DND-41 (cell line): ENCODE measurements around the gene SEC16A.

ENCODE experiments used
- ATAC-seq: fragments of 200-7000 bp; cut with Tn5 transposase; 3 replicates; pipeline ENCODE4 v1.9.1; 2021; ENCODE audit warnings: low read depth; ENCODE audit not compliant: insufficient read depth
- DNase-seq: peaks from one replicate; pipeline ENCODE4 v3.0.0-alpha.2; 2020
- H2AFZ ChIP-seq: 2 replicates; pipeline ENCODE4 v1.6.0; 2012; ENCODE audit warnings: low read depth, low read length
- H3K27ac ChIP-seq: 2 replicates; pipeline ENCODE4 v1.5.1; 2012; ENCODE audit warnings: low read length, inconsistent platforms
- H3K27me3 ChIP-seq: fragments of 200-600 bp; sonication (generic); 2 replicates; pipeline ENCODE4 v1.6.0; 2012; ENCODE audit warnings: low read length, mild to moderate bottlenecking, inconsistent platforms; ENCODE audit not compliant: insufficient read depth, poor library complexity
- H3K36me3 ChIP-seq: 2 replicates; pipeline ENCODE4 v1.5.1; 2012; ENCODE audit warnings: low read length, inconsistent platforms; ENCODE audit not compliant: insufficient read depth
- H3K4me1 ChIP-seq: 2 replicates; pipeline ENCODE4 v1.5.1; 2012; ENCODE audit warnings: mild to moderate bottlenecking, low read length; ENCODE audit not compliant: insufficient read depth
- H3K4me2 ChIP-seq: 2 replicates; pipeline ENCODE4 v1.6.0; 2012; ENCODE audit warnings: mild to moderate bottlenecking, moderate library complexity, low read length, inconsistent platforms; ENCODE audit not compliant: insufficient read depth
- H3K4me3 ChIP-seq, 2 experiments: fragments of 200-600 bp in 1 of 2; shearing (Covaris generic) in 1 of 2; 2 replicates each; pipeline ENCODE4 v1.5.1; 2012 to 2016; ENCODE audit warnings: inconsistent platforms in 2 of 2, low read length in 2 of 2, mild to moderate bottlenecking in 2 of 2, low read depth in 1 of 2, moderate library complexity in 1 of 2
- H3K79me2 ChIP-seq: 2 replicates; pipeline ENCODE4 v1.6.0; 2012; ENCODE audit warnings: low read length, inconsistent platforms; ENCODE audit not compliant: insufficient read depth
- H3K9ac ChIP-seq: 2 replicates; pipeline ENCODE4 v1.6.0; 2012; ENCODE audit warnings: low read depth, mild to moderate bottlenecking, inconsistent platforms, low read length, moderate library complexity
- H3K9me3 ChIP-seq: 2 replicates; pipeline ENCODE4 v1.5.1; 2012; ENCODE audit warnings: low read length, moderate library complexity, mild to moderate bottlenecking, inconsistent platforms; ENCODE audit not compliant: insufficient read depth, severe bottlenecking
- H4K20me1 ChIP-seq: 2 replicates; pipeline ENCODE4 v1.6.0; 2012; ENCODE audit warnings: low read length; ENCODE audit not compliant: insufficient read depth
- EZH2 ChIP-seq: IDR thresholded peaks from 3 replicates; pipeline ENCODE4 v1.6.1; 2012; ENCODE audit warnings: borderline replicate concordance, low read depth, mild to moderate bottlenecking, moderate library complexity, low read length, inconsistent platforms; ENCODE audit not compliant: severe bottlenecking
- TF ChIP-seq, protein P1 (sequence below): IDR thresholded peaks from 2 replicates; pipeline ENCODE4 v1.5.1; 2012; ENCODE audit warnings: borderline replicate concordance, low read length, moderate library complexity, mild to moderate bottlenecking; ENCODE audit not compliant: poor library complexity, severe bottlenecking; ENCODE audit errors: extremely low read depth

SEC16A gene

DNA sequence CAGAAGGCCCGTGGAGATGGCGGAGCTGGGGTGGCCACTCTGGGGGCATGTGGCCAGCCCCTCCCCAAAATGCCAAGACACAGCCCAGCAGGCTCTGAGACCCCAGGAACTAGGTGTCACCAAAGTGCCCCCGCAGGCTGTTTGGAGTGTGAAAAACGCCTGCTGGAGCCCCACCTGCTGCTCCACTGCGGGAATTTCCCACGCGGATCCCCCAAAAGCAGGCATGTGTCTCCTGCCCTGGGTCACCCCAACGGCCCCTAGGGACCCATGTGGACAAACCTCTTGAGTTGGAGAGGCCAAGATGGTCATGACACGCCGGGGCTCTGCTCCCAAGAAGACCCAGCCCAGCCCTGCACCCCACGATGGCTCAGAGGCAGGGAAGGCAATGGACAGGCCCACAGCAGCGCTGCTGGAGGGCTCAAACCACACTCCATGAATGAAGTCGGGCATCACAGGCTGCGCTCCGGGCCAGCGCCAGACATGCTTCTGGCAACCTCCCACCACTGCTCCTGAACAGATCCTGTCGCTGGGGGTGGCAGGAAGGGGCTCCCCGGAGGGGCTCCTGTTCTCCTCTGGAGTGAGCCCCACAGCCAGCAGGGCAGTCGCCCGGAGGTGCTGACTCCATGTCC, 47.7 kb upstream of the SEC16A start:
- peaks cover 95% of the 10 kb centered on the region for H4K20me1 ChIP-seq
- TF ChIP-seq, protein P1, sequence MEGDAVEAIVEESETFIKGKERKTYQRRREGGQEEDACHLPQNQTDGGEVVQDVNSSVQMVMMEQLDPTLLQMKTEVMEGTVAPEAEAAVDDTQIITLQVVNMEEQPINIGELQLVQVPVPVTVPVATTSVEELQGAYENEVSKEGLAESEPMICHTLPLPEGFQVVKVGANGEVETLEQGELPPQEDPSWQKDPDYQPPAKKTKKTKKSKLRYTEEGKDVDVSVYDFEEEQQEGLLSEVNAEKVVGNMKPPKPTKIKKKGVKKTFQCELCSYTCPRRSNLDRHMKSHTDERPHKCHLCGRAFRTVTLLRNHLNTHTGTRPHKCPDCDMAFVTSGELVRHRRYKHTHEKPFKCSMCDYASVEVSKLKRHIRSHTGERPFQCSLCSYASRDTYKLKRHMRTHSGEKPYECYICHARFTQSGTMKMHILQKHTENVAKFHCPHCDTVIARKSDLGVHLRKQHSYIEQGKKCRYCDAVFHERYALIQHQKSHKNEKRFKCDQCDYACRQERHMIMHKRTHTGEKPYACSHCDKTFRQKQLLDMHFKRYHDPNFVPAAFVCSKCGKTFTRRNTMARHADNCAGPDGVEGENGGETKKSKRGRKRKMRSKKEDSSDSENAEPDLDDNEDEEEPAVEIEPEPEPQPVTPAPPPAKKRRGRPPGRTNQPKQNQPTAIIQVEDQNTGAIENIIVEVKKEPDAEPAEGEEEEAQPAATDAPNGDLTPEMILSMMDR, result no peak
- TF ChIP-seq EZH2, result no peak
- H3K9ac ChIP-seq, result no peak overlapping the region
- no peak overlapping the region; the same call in 1 of the 2 replicates for H3K27ac ChIP-seq
- no peaks in the 10 kb centered on the region for H3K9me3 ChIP-seq
- no peak overlapping the region for H3K4me2 ChIP-seq
- H3K27me3 ChIP-seq, result no peaks in the 10 kb centered on the region
- peaks cover 99% of the 10 kb centered on the region for H3K79me2 ChIP-seq
- no peak overlapping the region for H3K4me3 ChIP-seq
- H3K36me3 ChIP-seq, result peaks cover 85% of the 10 kb centered on the region
- no peak overlapping the region for H2AFZ ChIP-seq
- ATAC-seq, result no peak
- DNase-seq, result no peak
- H3K4me1 ChIP-seq, result peaks cover 39% of the 10 kb centered on the region

DNA sequence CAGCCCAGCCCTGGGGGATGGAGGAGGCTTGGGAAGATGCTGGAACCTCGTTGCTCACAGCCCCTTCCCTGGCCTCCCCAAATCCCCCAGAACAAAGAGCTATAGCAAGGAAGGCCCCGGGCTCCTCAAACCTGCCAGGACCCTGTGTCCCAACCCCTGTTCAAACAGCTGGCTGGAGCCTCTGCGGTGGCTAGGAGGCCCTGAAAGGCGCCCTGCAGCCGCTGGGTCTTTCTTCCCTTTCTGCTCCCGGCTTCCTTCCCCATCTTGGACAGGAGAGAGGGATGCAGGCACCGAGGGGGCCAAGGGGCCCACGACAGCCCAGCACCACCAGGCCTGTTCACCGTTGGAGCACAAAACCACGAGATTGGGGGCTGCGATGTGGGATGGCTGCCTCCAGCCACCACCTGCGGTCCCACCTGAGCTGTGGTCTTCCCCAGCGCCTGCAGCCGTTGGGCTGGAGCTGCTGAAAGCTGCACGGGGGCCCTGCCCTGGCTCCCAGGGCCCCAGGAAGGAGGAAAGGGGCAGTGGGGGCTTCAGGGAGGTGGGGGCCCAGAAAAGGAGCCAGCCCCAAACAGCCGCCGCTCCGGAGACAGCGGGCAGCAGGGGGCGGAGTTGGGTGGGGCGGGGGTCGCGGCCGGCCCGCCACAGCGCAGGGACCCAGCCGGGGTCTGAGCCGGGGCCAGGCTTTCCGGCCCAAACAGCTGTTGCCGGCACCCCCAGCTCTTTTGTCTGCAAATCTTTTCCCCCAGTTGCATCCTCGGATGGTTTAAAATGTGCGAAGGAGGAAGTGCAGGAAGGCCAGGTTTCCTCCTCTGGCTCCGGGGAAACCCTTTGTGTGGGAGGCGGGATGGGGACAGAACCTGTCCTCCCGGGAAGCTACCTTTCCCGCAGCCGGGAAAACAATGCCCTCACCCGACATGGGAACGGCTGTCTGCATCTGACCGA, 46.9 kb upstream of the SEC16A start:
- H3K9ac ChIP-seq, result no peak overlapping the region
- TF ChIP-seq EZH2, result no peak
- TF ChIP-seq, protein P1, result no peak
- H4K20me1 ChIP-seq, result peaks cover 95% of the 10 kb centered on the region
- peaks cover 88% of the 10 kb centered on the region for H3K36me3 ChIP-seq
- H3K4me3 ChIP-seq, result no peak overlapping the region
- H3K79me2 ChIP-seq, result peaks cover 99% of the 10 kb centered on the region
- H3K27me3 ChIP-seq, result no peaks in the 10 kb centered on the region
- no peak overlapping the region for H2AFZ ChIP-seq
- ATAC-seq (peak; percentile 62), DNase-seq (peak; percentile 75)
- H3K4me2 ChIP-seq, result no peak overlapping the region
- H3K4me1 ChIP-seq, result peaks cover 36% of the 10 kb centered on the region; the same call in 1 of the 2 replicates
- no peaks in the 10 kb centered on the region for H3K9me3 ChIP-seq
- H3K27ac ChIP-seq, result peak overlapping the region; percentile 50

DNA sequence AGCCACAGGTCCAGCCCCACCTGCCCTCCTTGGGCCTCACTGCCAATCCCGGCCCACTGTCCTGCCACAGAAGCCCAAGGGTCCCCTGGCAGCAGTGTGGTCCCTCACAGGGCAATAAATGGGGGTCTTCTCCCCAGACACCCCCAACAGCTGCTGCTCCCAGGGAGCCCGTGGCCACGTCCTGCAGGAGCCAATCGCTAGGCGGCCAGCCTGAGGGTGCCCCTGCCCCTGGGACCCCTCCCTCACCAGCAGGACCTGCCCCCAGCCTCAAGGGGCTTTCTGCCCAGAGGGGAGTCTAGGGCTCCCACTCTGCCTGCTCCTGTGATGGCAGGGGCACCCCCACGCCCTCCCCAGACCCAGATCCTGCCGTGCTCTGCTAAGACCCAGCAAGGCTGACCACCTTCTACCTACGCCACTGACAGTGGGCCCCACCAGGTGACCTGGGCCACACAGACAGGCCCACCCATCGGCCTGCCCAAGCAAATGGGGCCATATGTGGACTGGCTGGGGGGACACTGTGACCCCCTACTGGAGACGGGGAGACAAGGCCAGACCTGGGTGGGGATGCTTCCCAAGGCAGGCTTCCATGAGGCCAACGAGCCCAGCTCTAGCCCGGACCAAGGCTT, 46.0 kb upstream of the SEC16A start:
- H3K9me3 ChIP-seq, result no peaks in the 10 kb centered on the region
- peaks cover 95% of the 10 kb centered on the region for H4K20me1 ChIP-seq
- no peak overlapping the region for H3K4me2 ChIP-seq
- H3K4me1 ChIP-seq, result peaks cover 34% of the 10 kb centered on the region; the same call in 1 of the 2 replicates
- peaks cover 87% of the 10 kb centered on the region for H3K36me3 ChIP-seq
- H3K27ac ChIP-seq, result peak overlapping the region; percentile 20; the same call in 1 of the 2 replicates
- TF ChIP-seq, protein P1, result no peak
- TF ChIP-seq EZH2, result no peak
- no peak overlapping the region for H3K4me3 ChIP-seq
- H3K27me3 ChIP-seq, result no peaks in the 10 kb centered on the region
- no peak for DNase-seq
- no peak overlapping the region for H3K9ac ChIP-seq
- peaks cover 99% of the 10 kb centered on the region for H3K79me2 ChIP-seq
- H2AFZ ChIP-seq, result no peak overlapping the region
- ATAC-seq, result no peak
